Type B pancreatic cell (in vitro differentiated cells): Measurements from ENCODE around the gene ERRFI1. TPM values are rescaled to one million over a fixed set of nuclear protein-coding genes. Genes with fewer than 3 reads are reported as not detected.

Experiments used
- DNase-seq: peaks from one replicate; pipeline ENCODE4 v3.0.0; 2021; ENCODE audit warnings: mixed read lengths; ENCODE audit not compliant: unreplicated experiment; ENCODE audit errors: extremely low spot score
- H3K27ac Mint-ChIP-seq: 2 replicates; pipeline ENCODE4 v1.8.0; 2021; ENCODE audit warnings: mild to moderate bottlenecking, mixed read lengths
- H3K27me3 Mint-ChIP-seq: 2 replicates; pipeline ENCODE4 v1.8.0; 2021; ENCODE audit warnings: mixed read lengths
- H3K36me3 Mint-ChIP-seq: 2 replicates; pipeline ENCODE4 v1.8.0; 2021; ENCODE audit warnings: mixed read lengths
- H3K4me1 Mint-ChIP-seq: one replicate; pipeline ENCODE4 v1.8.0; 2021; ENCODE audit warnings: mixed read lengths; ENCODE audit not compliant: unreplicated experiment
- H3K4me3 Mint-ChIP-seq: 2 replicates; pipeline ENCODE4 v1.8.0; 2021; ENCODE audit warnings: mild to moderate bottlenecking, mixed read lengths
- H3K9me3 Mint-ChIP-seq: 2 replicates; pipeline ENCODE4 v1.8.0; 2021; ENCODE audit warnings: mixed read lengths
- total RNA-seq: library from RNA; stranded (reverse); gene quantifications from 2 replicates; pipeline ENCODE4 v1.2.1, GENCODE V29; 2021; ENCODE audit warnings: low replicate concordance
- TF ChIP-seq, protein P1 (sequence below): fragments of 200-600 bp; sonication (generic); conservative IDR thresholded peaks from 2 replicates; pipeline ENCODE4 v1.5.0; 2021; ENCODE audit warnings: antibody characterized with exemption, mild to moderate bottlenecking

Gene ERRFI1
- total RNA-seq, 1 donor from 2014 or later, result 83.3 TPM

DNA sequence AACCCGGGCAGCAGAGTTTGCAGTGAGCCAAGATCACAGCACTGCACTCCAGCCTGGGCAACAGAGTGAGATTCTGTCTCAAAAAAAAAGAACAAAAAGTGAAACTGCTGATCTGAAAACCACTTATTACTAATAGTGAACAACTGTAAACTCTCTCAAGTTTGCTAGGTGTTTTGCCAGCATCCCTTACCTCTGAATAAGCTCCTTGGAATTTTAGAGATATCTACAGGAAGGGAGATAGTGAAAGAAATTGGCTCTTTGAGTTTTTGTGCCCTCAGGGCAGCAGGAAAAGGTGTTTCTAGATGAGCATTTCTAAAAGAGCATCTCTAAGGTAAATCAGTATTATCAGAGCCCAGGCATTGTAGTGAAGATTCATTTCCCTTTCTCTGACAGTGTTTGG is 37.5 kb downstream of the ERRFI1 start:
- Mint-ChIP-seq H3K27me3 (no peaks in the 10 kb centered on the region), H3K4me3 (no peak overlapping the region), H3K4me1 (peaks cover 6% of the 10 kb centered on the region), H3K27ac (no peak overlapping the region), H3K9me3 (no peaks in the 10 kb centered on the region), H3K36me3 (peaks cover 30% of the 10 kb centered on the region)
- no peak for DNase-seq
- TF ChIP-seq, protein P1, sequence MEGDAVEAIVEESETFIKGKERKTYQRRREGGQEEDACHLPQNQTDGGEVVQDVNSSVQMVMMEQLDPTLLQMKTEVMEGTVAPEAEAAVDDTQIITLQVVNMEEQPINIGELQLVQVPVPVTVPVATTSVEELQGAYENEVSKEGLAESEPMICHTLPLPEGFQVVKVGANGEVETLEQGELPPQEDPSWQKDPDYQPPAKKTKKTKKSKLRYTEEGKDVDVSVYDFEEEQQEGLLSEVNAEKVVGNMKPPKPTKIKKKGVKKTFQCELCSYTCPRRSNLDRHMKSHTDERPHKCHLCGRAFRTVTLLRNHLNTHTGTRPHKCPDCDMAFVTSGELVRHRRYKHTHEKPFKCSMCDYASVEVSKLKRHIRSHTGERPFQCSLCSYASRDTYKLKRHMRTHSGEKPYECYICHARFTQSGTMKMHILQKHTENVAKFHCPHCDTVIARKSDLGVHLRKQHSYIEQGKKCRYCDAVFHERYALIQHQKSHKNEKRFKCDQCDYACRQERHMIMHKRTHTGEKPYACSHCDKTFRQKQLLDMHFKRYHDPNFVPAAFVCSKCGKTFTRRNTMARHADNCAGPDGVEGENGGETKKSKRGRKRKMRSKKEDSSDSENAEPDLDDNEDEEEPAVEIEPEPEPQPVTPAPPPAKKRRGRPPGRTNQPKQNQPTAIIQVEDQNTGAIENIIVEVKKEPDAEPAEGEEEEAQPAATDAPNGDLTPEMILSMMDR, result no peak

DNA sequence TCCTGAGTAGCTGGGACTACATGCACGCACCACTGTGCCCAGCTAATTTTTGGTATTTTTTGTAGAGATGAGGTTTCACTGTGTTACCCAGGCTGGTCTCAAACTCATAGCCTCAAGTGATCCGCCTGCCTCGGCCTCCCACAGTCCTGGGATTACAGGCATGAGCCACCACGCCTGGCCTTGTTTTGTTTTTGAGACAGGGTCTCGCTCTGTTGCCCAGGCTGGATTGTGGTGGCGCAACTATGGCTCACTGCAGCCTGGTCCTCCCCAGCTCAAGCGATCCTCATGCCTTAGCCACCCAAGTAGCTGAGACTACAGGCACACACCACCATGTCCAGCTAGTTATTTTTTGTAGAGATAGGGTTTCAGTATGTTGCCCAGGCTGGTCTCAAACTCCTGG is 38.6 kb downstream of the ERRFI1 start:
- no peaks in the 10 kb centered on the region for H3K9me3 Mint-ChIP-seq
- H3K36me3 Mint-ChIP-seq, result peaks cover 30% of the 10 kb centered on the region
- DNase-seq, result no peak
- H3K4me1 Mint-ChIP-seq, result peaks cover 7% of the 10 kb centered on the region
- H3K4me3 Mint-ChIP-seq, result no peak overlapping the region
- H3K27ac Mint-ChIP-seq, result no peak overlapping the region
- TF ChIP-seq, protein P1, result no peak
- no peaks in the 10 kb centered on the region for H3K27me3 Mint-ChIP-seq

DNA sequence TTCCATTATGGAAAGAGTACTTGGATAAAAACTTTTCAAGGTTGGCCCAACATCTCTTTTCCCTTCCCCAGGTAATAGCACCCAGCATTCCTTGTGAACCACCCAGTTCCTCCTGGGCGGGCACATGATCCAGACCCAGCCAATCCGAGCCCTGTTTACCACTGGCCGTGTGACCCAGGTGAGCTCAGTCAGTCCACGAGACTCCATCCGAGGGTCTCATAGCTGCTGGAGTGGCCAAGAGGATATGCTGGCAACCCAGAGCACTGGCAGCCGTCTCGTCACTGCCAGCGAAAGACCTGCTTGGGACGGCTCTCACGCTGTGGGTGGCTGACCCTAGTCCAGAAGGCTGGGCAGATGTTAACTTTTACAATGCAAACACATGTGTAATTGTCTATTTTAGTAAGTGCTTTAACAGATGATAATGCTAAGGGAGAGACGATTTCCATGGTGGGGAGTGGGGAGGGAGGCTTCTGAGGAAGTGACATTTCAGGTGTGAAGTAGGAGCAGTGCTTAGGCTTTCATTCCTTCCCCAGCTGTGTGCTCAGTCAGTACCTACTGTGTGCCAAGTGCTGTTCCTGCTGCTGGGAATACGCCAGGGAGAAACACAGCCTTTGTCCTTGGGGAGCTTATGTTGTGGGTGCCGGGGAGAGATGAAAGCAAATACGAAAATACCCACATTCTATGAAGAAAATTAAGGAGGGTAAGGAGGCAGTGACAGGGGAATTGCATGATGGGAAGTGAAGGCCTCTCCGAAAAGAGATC is 40.1 kb downstream of the ERRFI1 start:
- Mint-ChIP-seq H3K4me3 (no peak overlapping the region), H3K36me3 (peaks cover 35% of the 10 kb centered on the region), H3K9me3 (no peaks in the 10 kb centered on the region), H3K27me3 (no peaks in the 10 kb centered on the region), H3K4me1 (peaks cover 6% of the 10 kb centered on the region), H3K27ac (no peak overlapping the region)
- DNase-seq, result no peak
- TF ChIP-seq, protein P1, result no peak

DNA sequence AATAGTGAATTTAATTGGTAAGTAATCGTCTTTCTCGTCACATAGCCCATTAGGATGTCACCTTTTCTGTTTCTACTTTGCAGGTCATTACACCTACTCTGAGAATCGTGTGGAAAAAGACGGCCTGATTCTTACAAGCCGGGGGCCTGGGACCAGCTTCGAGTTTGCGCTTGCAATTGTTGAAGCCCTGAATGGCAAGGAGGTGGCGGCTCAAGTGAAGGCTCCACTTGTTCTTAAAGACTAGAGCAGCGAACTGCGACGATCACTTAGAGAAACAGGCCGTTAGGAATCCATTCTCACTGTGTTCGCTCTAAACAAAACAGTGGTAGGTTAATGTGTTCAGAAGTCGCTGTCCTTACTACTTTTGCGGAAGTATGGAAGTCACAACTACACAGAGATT is 41.3 kb downstream of the ERRFI1 start:
- Mint-ChIP-seq H3K27me3 (no peaks in the 10 kb centered on the region), H3K36me3 (peaks cover 32% of the 10 kb centered on the region), H3K9me3 (no peaks in the 10 kb centered on the region), H3K4me3 (no peak overlapping the region), H3K4me1 (peaks cover 6% of the 10 kb centered on the region), H3K27ac (no peak overlapping the region)
- DNase-seq, result no peak
- TF ChIP-seq, protein P1, result no peak

DNA sequence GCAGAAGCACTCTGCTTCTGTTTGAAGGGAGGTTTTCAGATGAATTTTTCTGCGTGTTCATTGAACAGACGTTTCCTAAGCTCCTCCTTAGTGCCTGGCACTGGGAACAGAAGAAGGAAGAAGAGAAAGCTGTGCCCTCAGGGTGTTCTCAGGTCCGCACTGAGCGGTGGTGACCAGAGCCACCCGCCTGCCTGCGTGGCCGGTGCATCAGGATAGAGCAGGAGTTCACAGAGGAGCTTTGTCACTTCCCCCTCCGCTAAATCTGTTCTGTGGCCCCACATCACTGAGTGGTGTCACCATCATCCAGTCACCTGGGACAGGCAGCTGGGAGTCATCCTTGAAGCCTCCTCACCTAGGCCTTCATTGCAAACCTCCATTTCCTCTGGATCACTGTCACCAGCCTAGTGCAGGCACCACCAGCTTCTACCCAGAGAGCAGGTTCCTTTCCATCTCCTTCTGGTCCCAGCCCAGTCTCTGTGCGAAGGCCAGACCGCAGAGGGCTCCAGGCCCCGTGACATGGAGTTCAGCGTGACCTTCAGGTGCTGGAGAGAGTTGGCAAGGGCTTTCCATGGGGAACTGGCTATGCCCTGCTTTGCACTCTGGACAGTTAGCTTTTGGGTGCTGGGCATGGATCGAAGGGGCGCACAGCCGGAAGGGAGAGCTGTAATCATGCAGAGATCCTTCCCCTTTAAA is 42.9 kb downstream of the ERRFI1 start:
- Mint-ChIP-seq H3K4me3 (no peak overlapping the region), H3K36me3 (peaks cover 37% of the 10 kb centered on the region), H3K27ac (no peak overlapping the region), H3K4me1 (peaks cover 6% of the 10 kb centered on the region), H3K9me3 (no peaks in the 10 kb centered on the region), H3K27me3 (no peaks in the 10 kb centered on the region)
- TF ChIP-seq, protein P1, result no peak
- DNase-seq, result no peak
